Measurements from ENCODE around the gene HAUS3.
"Not testable (repeated sequence)": the region's sequence is repeated elsewhere in the genome, so short reads cannot be mapped to it uniquely, and the experiment has no call there.

The HAUS3 gene

GRCh38 chr4:2218436-2218835 lies 23.5 kb downstream of the HAUS3 start:
- DNase-seq, result no peak

- no peak for DNase-seq
These were observed 24.2 kb downstream of the HAUS3 start for GRCh38 chr4:2217726-2218125.

GRCh38 chr4:2212831-2213230 lies 29.1 kb downstream of the HAUS3 start:
- DNase-seq, result no peak

- not testable (repeated sequence) for DNase-seq
These were observed 39.1 kb downstream of the HAUS3 start for GRCh38 chr4:2202789-2203188.

- DNase-seq, result no peak
These were observed 47.4 kb downstream of the HAUS3 start for GRCh38 chr4:2194496-2194895.

GRCh38 chr4:2193326-2193725 lies 48.6 kb downstream of the HAUS3 start:
- DNase-seq, result no peak

- DNase-seq, result no peak
These were observed 55.1 kb downstream of the HAUS3 start for GRCh38 chr4:2186865-2187172.

GRCh38 chr4:2186133-2186864 lies 55.6 kb downstream of the HAUS3 start:
- DNase-seq, result peak; percentile 1

GRCh38 chr4:2183394-2183793 lies 58.5 kb downstream of the HAUS3 start:
- no peak for DNase-seq

- DNase-seq, result no peak
These were observed 58.9 kb downstream of the HAUS3 start for GRCh38 chr4:2182994-2183393.

- no peak for DNase-seq
These were observed 61.5 kb downstream of the HAUS3 start for GRCh38 chr4:2180410-2180809.

- DNase-seq, result no peak
These were observed 62.2 kb downstream of the HAUS3 start for GRCh38 chr4:2179717-2180116.

- no peak for DNase-seq
These were observed 62.9 kb downstream of the HAUS3 start for GRCh38 chr4:2178986-2179385.

Data from NCI-H748 treated with DMSO at 0.1 percent for 48 hours (cell line).